HL-60 (cell line): Measurements from ENCODE around the gene CNTNAP2.

Experiments
- DNase-seq, 2 experiments: peaks; one replicate each; pipeline ENCODE4 v3.0.0-alpha.2; 2010 to 2020; ENCODE audit warnings: low read depth in 1 of 2, low spot score in 1 of 2
- H3K27ac ChIP-seq: fragments of 250-450 bp; sonication (Bioruptor Pico); replicated peaks from 2 replicates; pipeline ENCODE4 v1.5.1; 2020; ENCODE audit warnings: mild to moderate bottlenecking, moderate library complexity
- H3K27me3 ChIP-seq: fragments of 250-450 bp; sonication (Bioruptor Pico); 2 replicates; pipeline ENCODE4 v1.5.1; 2021; ENCODE audit warnings: mild to moderate bottlenecking, moderate library complexity; ENCODE audit not compliant: insufficient read depth, poor library complexity, severe bottlenecking
- H3K4me3 ChIP-seq: replicated peaks from 2 replicates; pipeline ENCODE4 v1.5.1; 2011; ENCODE audit warnings: mild to moderate bottlenecking, control low read depth, low read length; ENCODE audit not compliant: insufficient read depth
- CTCF ChIP-seq: IDR thresholded peaks from one replicate; pipeline ENCODE4 v1.5.1; 2011; ENCODE audit warnings: low read length, control low read depth, inconsistent platforms; ENCODE audit not compliant: insufficient read depth
- GABPA ChIP-seq: IDR thresholded peaks from 2 replicates; pipeline ENCODE4 v1.6.1; 2012; ENCODE audit warnings: low read depth
- POLR2AphosphoS5 ChIP-seq: IDR thresholded peaks from 2 replicates; pipeline ENCODE4 v1.6.1; 2012; ENCODE audit warnings: low read depth
- REST ChIP-seq: IDR thresholded peaks from 2 replicates; pipeline ENCODE4 v1.6.1; 2012; ENCODE audit warnings: low read depth; ENCODE audit not compliant: insufficient replicate concordance
- SPI1 ChIP-seq: IDR thresholded peaks from 2 replicates; pipeline ENCODE4 v1.6.1; 2012; ENCODE audit warnings: low read depth, mild to moderate bottlenecking, borderline replicate concordance

The CNTNAP2 gene

DNA sequence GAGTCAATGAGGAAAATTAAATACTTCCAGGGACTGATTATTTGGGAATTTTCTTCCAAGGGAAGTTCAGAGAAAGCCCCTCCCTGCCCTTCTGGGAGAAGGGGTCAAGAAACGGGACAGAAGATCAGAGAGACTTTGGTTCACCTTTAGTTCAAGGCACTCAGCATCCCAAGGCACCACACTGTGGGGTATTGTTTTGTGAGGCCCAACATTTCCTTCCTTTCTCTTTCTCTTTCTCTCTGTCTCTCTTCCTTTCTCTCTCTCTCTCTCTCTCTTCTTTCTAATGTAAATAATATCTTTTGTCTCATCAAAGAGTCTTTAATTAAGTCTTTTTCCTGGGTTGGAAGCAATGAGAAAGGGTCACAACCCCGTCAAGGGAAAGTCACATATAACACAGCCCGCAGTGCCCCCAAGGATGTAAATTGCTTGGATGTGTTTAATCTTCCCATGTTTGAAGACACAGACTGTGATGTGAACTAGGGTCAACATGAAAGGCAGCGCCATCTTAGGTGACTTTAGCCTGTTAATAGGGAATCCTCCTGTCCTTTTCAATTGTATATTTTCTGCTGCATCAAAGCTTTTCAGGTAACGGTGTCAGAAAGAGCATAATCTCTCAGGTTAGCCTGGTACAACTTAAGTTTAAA, 1490.7 kb downstream of the CNTNAP2 start:
- H3K27ac ChIP-seq = no peak overlapping the region
- H3K4me3 ChIP-seq = no peak overlapping the region
- H3K27me3 ChIP-seq = no peaks in the 10 kb centered on the region
- DNase-seq = no peak
- TF ChIP-seq REST = no peak
- TF ChIP-seq SPI1 = no peak
- TF ChIP-seq CTCF = no peak
- TF ChIP-seq POLR2AphosphoS5 = no peak
- no peak for TF ChIP-seq GABPA

- H3K4me3 ChIP-seq = no peak overlapping the region
- no peaks in the 10 kb centered on the region for H3K27me3 ChIP-seq
- DNase-seq = no peak
- H3K27ac ChIP-seq = no peak overlapping the region
- TF ChIP-seq POLR2AphosphoS5 = no peak
- TF ChIP-seq GABPA = no peak
- no peak for TF ChIP-seq REST
- no peak for TF ChIP-seq SPI1
- no peak for TF ChIP-seq CTCF
Observed at GRCh38 chr7:147611431-147611830, 1494.8 kb downstream of the CNTNAP2 start.

DNA sequence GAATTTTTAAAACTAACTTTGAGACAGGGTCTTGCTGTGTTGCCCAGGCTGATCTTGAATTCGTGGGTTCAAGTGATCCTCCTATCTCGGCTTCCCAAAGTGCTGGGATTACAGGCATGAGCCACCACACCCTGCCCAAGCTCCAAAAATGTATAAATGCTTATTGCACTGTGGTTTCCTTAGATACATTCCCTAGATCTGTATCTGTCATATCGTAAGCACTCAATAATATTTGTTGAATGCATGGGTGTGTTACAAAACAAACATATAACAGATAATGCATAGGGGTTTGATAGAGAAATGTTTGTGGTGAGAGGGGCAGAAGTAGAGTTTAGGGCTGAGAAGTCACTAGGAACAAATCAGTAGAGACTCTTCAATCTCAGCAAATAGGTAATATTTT, 1518.7 kb downstream of the CNTNAP2 start:
- Histone ChIP-seq H3K27me3 (no peaks in the 10 kb centered on the region), H3K4me3 (no peak overlapping the region), H3K27ac (no peak overlapping the region)
- TF ChIP-seq REST = no peak
- no peak for TF ChIP-seq POLR2AphosphoS5
- no peak for TF ChIP-seq SPI1
- no peak for TF ChIP-seq GABPA
- TF ChIP-seq CTCF = no peak
- no peak for DNase-seq
